ENCODE measurements around the gene EDC4. TPM values are rescaled to one million over a fixed set of nuclear protein-coding genes. Genes with fewer than 3 reads are reported as not detected.

Gene EDC4
- total RNA-seq, 1 donor from 2014 or later: 26.9 TPM

GRCh38 chr16:67846320-67847063 is 26.4 kb upstream of the EDC4 start, which contains the start of gene NUTF2:
NUTF2 (plus strand) TSS chr16:67846933; CDS start chr16:67865131, 18,198 bp downstream.
- TF ChIP-seq CTCF (IDR thresholded peaks at IDR 0.05; ENCODE audit: insufficient read depth, low read length, severe bottlenecking): no peak
- FAIRE-seq (no peak), DNase-seq (ENCODE audit: low read depth) (peak; percentile 77)
- Histone ChIP-seq H3K4me3 (ENCODE audit: low read depth, low read length) (peak within 1 kb of the TSS; percentile 93), H3K27me3 (ENCODE audit: control insufficient read depth, insufficient read depth, low read length) (no peaks in the 10 kb centered on the region), H3K36me3 (ENCODE audit: control insufficient read depth, insufficient read depth, low read length) (peaks cover 5% of the 10 kb centered on the region)

GRCh38 chr16:67847064-67847861 is 25.6 kb upstream of the EDC4 start, which contains the start of gene CENPT:
CENPT (minus strand) TSS chr16:67847693; CDS start chr16:67833859, 13,834 bp downstream.
- DNase-seq (ENCODE audit: low read depth) (peak; percentile 87), FAIRE-seq (no peak)
- peaks cover 5% of the 10 kb centered on the region for H3K36me3 ChIP-seq (ENCODE audit: control insufficient read depth, insufficient read depth, low read length)
- H3K27me3 ChIP-seq (ENCODE audit: control insufficient read depth, insufficient read depth, low read length): no peaks in the 10 kb centered on the region
- no peak for TF ChIP-seq CTCF (IDR thresholded peaks at IDR 0.05; ENCODE audit: insufficient read depth, low read length, severe bottlenecking)
- H3K4me3 ChIP-seq (ENCODE audit: low read depth, low read length): peak within 1 kb of the TSS; percentile 93

GRCh38 chr16:67848118-67848517 is 24.7 kb upstream of the EDC4 start:
- H3K4me3 ChIP-seq (ENCODE audit: low read depth, low read length): peak overlapping the region; percentile 93
- H3K36me3 ChIP-seq (ENCODE audit: control insufficient read depth, insufficient read depth, low read length): peaks cover 5% of the 10 kb centered on the region
- FAIRE-seq: no peak
- H3K27me3 ChIP-seq (ENCODE audit: control insufficient read depth, insufficient read depth, low read length): no peaks in the 10 kb centered on the region
- DNase-seq (ENCODE audit: low read depth): no peak
- TF ChIP-seq CTCF (IDR thresholded peaks at IDR 0.05; ENCODE audit: insufficient read depth, low read length, severe bottlenecking): no peak

- Histone ChIP-seq H3K4me3 (ENCODE audit: low read depth, low read length) (no peak overlapping the region), H3K27me3 (ENCODE audit: control insufficient read depth, insufficient read depth, low read length) (no peaks in the 10 kb centered on the region), H3K36me3 (ENCODE audit: control insufficient read depth, insufficient read depth, low read length) (peaks cover 3% of the 10 kb centered on the region)
- TF ChIP-seq CTCF (IDR thresholded peaks at IDR 0.05; ENCODE audit: insufficient read depth, low read length, severe bottlenecking): no peak
- DNase-seq (ENCODE audit: low read depth) (no peak), FAIRE-seq (no peak)
Observed at GRCh38 chr16:67853670-67854069, 19.2 kb upstream of the EDC4 start.

- Histone ChIP-seq H3K4me3 (ENCODE audit: low read depth, low read length) (no peak overlapping the region), H3K27me3 (ENCODE audit: control insufficient read depth, insufficient read depth, low read length) (no peaks in the 10 kb centered on the region), H3K36me3 (ENCODE audit: control insufficient read depth, insufficient read depth, low read length) (peaks cover 3% of the 10 kb centered on the region)
- DNase-seq (ENCODE audit: low read depth) (no peak), FAIRE-seq (no peak)
- no peak for TF ChIP-seq CTCF (IDR thresholded peaks at IDR 0.05; ENCODE audit: insufficient read depth, low read length, severe bottlenecking)
Observed at GRCh38 chr16:67855789-67856188, 17.1 kb upstream of the EDC4 start.

Measured in bronchial epithelial cell (primary cell).